ENCODE results near the gene PUSL1.

Gene PUSL1

DNA sequence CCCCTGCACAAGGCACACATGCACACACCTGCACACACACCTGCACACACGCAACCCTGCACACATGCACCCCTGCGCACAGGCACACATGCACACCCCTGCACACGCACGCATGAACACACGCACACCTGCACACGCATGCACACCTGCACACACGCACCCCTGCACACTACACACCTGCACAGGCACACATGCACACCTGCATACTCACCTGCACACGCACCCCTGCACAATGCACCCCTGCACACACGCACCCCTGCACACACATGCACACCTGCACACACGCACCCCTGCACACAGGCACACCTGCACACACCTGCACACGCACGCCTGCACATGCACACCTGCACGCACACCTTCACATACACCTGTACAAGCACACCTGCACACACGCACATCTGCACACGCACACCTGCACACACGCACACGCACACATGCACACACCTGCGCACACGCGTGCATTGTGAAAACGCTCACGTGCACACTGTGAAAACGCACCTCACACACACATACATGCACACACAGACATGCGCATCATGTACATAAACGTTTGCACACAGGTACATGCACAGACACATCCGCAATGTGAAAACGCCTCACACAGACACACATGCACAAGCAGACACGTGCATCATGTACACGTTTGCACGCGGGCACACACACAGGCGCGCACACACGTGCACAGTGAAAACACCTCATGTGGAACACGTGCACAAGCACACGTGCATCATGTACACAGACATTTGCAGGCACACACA lies 32.6 kb downstream of the PUSL1 start:
- no peak for DNase-seq

DNA sequence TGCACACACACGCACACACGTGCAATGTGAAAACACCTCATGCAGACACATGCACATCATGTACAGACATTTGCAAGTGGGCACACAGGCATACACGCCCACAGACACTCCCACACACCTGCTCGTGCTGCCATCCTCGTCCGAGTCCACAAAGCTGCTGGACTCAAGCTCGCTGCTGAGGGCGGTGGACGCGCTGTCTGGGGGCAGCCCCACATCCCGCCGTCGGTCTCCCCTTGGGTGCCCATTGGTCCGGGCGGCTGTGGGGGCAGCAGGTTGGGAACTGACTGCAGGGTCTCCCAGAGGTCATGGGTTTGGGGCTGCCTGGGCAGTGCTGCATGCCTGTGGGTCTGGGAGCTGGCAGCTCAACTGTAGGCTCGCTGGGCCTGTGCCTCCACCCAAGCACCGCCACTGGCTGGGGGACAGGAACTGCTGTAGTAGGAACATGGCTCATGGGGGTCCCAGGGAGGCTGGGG lies 33.2 kb downstream of the PUSL1 start:
- no peak for DNase-seq

DNA sequence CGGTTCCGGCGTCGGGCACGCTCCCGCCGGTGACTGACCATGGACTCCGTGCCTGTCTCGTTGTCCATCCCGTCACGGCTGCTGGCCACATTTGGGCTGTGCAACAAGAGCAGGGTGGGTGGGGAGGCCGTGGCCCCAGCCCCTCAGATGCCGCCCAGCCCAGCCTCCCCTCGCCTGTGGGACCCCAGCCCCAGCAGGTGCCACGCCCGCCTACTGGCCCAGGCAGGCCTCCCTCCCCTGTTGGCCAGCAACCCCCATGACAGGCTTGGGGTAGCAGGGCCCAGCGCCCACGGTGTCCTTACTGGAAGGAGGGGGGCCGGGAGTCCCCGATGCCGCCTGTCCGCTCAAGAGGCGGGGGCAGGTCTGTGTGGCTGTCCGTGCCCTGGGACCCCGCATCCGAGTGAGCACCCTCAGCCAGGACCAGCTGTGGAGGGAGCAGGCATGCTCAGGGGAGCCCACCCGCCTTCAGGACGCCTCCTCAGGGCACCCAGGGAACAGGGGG lies 33.7 kb downstream of the PUSL1 start:
- DNase-seq, result no peak

DNA sequence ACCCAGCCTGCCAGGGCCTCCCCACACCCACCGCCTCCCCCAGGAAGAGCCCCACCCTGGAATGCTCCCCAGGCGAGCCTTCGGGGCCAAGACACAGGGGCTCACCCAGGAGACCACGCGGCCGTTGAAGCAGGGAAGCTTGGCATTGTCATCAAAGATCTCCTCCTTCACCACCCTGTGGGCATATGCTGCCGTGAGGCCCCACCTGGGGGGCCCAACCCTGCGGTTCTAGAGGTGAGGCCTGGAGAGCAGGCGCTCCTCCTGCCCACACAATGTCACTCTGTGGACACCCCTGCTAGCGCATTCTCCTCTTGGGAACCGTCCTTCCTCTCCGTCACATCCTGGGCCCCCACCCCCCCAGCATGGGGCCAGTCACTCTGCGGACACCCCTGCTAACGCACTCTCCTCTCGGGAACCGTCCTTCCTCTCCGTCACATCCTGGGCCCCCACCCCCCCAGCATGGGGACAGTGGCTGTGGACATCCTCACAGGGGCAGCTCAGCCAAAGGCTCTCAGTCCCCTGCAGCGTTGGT lies 34.3 kb downstream of the PUSL1 start:
- DNase-seq, result no peak

DNA sequence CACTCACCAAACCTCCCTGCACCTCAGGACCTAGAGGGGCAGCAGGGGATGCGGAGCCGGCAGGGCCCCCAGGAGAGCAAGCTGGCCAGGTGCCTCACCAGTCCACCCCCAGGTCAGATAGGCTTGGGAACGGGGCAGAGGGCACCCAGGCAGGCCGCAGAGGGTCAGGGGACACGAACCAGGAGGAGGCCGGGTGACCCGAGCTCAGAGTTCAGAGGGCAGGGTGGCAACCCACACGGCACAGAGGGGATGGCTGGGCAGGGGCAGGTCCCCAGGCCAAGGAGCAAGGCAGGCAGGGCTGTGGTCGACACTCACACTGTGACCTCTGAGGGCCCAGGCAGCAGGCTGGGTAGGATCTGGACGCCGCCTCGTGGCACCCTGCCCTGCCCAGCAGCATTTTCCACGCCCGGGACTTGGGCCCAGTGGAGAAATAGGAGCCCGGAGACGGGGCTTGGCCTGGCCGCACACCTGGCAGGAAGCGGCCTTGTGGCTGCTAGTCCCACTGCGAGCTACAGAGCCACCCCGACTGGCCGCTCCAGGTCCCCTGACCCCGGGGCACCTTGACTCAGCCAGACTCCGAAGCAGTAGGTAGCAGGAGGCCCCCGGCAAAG lies 35.5 kb downstream of the PUSL1 start:
- no peak for DNase-seq

DNA sequence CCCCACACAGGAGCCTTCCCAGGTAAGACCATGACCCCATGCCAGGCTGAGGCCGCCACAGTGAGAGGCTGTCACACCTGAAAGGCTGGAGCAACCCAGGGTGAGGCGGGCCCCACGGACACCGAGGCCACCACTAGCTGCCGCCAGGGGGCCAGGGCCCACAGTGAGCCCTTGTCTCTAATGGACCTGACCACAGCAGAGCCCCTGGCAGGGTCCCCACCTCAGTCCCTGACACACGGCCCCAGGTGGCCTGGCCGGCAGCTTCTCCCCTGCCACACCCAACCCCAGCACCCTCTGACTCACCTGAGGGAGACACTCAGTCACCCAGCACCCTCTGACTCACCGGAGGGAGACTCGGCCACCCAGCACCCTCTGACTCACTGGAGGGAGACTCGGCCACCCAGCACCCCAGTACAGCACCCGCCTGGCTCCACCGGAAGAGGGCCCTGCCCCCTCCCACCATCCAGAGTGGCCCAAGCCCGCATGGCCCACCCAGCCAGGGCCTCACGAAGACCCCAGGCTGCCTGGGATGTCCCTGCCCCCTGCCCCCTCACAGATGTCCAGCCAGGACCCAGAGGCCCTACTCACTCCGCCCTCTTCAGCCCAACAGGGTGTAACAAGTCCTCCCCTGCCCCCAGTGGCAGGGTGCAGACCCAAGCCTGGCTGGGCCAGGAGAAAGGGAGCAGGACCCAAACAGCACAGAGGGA lies 36.4 kb downstream of the PUSL1 start:
- peak in 1 of 5 experiments; percentile 21 for DNase-seq

DNA sequence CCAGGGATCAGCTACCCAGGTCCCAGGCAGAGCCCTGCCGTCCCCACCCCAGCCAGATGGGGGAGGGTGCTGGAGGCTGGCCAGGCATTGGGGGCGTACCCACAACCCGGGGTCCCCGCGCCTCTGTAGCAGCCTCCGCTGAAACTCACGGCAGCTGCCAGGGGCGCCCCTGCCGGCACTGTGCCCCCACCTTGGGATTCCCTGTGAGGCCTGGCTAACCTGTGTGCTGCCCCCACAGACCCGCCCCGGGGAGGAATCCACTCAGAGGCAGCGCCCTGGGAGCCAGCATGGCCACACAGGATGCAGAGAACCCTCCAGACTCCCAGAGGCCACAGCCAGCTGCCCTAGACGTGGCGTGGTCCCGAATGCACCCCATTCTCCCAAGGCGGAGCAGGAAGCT lies 37.0 kb downstream of the PUSL1 start:
- DNase-seq, result no peak

DNA sequence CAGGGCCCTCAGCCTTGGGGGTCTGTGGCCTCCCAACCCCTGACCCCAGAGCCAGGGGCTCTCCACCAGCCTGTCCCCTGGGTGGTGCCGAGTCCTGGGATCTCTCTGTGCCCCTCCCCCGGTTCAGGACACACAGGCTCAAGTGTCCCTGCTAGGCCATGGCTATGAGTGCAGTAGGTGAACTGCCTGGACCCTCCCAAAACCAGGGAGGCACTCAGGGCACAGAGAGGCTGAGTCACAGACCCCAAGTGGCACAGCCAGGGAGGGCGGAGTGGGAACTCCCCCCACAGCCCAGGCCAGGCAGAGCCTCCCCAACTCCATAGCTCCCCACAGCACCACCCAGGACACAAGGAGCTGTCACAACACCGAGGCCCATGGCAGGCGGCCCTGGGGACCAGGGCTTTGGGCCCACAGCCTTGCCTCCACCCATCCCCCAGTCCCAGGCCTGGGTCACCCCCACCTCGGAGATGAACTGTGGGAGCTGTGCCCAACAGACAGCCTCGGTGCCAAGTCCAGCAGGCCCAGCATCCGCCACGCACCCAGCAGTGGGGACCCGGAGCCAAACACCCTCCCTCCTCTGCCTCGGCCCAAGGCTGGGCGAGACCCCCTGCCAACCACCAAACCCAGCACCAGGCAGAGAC lies 37.6 kb downstream of the PUSL1 start:
- DNase-seq, result no peak

DNA sequence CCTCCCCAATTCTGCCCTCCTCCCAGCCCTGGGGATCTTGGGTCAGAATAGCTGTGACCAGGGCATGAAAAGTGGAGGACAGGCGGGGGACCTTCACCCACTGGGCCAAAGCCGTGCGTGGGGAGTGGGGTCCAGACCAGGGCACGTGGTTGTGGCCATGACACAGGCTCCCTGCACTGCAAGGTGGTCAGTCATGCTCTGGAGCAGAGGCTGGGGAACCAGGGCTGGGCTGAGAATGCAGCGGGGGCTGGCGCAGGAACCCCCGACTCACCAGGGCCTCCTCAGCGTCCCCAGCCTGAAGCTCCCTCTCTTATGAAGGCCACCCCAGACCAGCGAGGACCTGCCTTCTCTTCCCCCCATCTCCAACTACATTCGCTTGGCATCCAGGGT lies 38.1 kb downstream of the PUSL1 start:
- no peak for DNase-seq

DNA sequence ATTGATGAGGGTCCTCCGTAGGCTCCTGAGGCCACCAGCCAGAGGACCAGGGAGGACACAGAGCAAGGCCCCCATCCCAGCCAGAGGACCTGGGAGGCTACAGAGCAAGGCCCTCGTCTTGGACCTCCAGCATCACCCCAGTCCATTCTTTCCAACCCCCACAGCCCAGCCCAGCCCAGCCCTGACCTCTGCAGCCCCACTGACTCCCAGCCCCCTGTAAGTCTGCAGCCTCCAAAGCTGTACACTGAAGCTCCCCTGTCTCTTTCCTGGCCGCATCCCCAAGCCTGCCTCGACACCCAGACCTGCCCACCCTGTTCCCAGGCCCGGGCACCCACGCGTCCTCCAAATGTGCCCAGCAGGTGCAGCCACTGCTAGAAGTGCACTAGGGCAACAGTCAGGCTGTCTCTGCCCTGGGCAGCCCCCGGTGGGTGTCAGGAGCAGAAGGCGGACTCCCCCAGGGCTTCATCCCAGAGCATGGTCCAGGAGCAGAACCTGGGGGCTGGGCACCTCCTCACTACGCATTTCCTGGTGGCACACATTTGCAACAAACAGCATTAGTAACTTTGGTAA lies 38.7 kb downstream of the PUSL1 start:
- DNase-seq, result no peak

DNA sequence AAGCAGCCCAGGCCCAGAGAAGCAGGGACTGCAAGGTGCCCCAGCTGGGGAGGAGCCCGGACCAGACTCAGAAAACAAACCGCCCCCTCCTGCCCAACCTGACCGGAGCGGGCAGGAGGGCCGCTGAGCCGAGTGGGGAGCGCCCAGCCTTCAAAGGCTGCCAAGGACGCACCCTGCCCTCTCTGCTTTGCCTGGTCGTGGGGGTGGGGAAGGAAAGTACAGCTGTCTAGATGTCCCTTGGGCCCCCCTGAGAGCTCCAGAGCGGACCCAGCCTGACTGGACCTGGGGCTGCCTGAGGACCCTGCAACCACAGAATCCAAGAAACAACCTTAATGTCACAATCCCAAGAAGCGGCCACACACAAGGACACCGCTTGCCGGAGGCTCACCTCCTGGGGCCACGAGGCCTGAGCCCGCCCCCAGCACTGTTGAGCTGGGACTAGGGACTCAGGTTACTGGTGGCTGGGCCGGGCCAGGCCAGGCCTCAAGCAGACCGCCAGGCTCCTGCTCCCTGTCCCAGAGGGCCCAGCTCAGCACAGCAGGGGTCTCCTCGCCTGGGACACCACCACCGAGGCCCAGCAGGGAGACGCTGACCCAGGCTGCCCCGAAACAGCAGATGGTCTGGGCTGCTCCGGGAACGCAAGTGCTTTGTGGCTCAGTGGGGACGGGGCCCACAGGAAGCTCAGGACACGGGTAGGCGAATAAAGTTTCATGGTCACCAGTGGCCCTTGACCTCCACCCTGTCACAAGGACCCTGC lies 39.4 kb downstream of the PUSL1 start:
- DNase-seq, result no peak

DNA sequence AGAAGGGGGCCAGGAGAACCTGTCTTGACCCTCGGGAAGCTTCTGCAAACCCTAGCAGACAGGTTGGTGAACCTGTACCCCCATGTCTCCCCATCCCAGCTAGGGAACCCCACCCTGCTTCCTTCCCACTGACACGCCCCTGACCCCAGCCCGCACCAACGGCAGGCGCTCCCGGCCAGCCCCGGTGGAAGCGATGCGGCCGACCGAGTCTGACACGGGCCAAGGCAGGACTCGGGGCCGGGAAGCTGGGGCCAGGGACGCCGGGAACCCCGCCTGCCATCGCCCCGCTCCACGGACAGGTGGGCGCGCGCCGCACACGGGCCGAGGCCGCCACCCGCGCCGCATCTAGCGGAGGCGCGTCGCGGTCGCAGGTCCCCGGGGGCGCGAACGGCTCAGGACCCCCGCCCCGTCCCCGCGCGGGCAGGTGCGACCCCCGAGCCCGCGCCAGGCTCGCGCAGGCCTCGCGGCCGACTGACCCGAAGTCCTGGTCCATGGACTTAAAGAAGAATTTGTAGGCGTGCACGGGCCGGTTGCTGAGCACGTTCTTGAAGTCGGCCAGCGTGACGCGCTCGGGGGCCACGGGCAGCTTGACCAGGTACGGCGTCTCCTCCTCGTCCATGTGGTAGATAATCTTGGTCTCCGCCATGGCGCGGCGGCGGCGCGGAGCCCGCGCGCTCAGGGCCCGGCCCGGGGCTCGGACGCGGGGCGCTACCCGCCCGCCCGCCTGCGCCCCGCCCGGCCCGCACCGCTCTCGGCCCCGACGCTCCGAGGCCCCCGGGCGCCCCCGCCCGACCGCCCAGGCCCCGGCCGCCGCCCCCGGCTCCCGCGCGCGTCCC lies 40.2 kb downstream of the PUSL1 start:
- no peak for DNase-seq

DNA sequence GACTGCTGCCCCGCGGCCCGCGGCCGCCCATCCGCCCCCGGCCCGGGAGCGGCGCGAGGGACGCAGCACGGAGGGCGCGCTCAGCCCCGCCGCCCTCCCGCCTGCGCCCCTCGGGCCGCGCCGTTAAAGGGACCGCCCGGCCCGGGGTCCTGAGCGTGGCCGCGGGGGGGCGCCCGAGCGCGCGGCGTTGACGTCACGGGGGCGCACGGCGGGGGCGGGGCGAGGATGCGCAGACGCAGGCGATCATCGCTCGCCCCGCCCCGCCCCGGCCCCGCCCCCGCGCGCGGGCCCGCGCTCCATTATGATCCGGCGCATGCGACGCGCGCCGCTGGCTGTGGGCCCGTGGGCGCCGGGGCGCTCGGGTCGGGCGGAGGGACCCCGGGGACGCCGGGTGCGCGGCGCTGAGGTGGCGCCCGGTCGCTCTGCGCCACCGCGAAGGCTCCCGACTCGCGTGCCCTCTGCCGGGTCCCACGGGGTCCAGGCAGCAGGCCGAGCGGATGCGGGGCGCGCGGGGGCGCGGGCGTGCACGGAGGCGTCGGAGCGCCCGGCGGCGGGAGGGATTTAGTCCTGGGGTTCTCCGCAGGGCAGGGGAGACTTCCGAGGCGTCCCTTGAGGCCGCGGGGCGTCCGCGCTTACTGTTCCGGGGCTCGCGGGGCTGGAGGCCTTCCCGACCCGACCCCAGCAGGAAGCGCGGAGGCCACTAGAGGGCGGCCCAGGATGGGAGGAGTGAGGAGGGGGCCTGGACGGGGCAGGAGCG lies 41.0 kb downstream of the PUSL1 start, which contains the start of gene DVL1:
Gene DVL1, minus strand, starts transcription at position 163 of the 757 bp plus-strand sequence. CDS start 353 bp downstream, outside the sequence.
- peak; percentile 45 to 76 (median 65) for DNase-seq

DNA sequence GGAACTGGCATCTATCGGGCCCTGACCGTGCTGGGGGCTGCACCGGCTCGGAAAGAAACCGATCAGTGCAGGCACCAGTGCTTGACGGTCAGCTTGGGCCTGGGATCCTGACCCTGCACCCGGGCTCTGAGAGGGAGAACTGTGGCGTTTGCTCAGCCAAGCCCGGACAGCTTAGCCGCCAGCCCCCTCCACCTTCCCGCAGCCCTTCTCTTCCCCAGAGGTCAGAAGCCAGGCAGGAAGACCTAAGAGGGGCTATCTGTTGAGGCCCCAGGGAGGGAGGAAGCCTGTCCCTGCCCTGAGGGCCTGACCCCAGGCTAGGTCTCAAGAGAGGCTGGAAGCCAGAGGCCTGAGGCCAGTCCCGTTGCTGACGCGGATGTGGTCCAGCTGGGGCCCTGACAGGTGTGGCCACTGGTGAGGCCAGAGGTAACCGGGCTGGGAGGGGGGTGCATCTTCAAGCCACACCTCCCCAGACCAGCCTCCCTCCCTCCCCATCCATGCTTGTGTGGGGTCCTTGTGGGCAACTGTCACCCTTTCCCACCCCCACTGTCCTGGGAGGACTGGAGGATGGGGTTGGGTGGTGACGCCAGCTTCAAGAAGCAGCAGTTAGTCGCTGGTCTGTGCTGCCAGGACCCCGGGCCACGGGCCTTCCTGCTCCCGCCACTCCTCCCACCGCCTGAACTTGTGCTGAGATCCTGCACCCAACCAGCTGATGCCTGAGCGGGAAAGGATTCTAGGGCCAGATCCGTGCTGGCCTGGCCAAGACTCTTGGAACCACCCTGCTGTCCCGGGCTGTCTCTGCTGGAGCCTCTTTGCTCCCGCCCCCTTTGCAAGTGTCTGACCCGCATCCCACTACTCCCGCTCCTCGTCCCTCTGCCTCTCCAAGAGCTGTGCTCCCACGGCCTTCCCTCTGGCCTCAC lies 43.4 kb downstream of the PUSL1 start:
- no peak for DNase-seq

DNA sequence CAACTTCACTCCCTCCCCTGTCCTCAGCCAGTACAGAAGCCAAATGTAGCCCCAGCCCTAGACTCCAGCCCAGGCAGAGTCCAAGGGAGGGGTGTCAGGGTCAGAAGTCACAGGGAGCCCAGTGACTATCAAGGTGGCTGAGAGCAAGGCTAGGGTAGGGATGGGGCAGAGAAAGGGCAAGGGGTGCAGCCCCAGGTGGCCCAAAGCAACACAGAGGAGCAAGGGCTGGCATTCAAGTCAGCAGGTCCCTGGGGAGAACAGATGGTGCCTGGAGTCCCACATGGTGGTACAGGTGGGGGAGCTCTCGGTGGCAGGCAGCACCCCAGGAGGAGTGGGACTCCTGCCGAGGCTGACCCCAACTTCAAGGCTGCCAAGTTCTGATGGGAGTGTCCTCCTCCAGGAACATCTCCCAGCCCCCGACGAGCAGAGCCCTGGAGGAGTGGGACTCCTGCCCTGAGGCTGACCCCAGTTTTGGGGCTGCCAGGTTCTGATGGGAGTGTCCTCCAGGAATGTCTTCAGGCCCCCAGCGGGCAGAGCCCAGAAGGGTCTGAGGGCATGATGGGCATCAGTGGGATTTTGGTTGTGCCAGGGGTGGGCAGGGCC lies 44.5 kb downstream of the PUSL1 start:
- no peak for DNase-seq

DNA sequence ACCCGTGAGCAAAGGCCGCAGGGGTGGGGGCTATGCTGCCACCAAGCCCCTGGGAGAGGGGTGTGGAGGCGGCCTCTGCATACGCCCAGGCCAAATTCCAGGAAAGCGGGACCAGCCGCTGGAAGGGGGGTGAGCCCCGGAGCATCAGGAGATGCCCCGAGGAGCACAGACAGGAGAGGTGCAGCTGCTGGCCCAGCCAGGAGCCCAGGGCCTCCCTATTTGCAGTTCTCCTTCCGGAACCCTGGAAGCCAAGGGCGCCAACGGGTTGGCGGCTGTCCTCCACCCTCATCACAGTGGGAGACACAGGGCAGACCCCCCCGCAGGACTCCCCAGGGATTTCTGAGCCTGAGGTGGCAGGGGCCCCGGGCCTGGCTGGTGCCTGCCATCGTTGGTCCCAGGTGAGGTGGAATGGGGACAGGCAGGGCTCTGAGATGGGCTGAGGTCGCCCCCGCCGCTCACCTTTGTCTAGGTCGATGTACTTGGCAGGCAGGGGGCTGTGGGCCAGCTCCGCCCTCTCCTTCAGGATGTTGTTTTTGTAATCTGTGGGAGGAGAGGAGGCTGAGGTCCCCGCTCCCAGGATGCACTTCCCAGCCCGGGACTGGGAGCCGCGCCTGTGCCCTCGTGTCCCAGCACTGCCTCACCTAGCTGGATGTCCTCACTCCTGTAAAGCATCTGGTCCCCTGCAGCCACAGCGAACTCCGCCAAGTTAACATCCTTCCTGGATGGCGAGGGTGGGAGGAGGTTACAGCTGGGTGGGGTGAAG lies 45.2 kb downstream of the PUSL1 start:
- no peak for DNase-seq
